ENCODE results near the gene ZNF536.

Gene ZNF536

GRCh38 chr19:30469774-30470173, 97.6 kb downstream of the ZNF536 start:
- TF ChIP-seq CTCF (conservative IDR thresholded peaks at IDR 0.05; ENCODE audit: control insufficient read depth, insufficient read depth, low read depth, low read length), result no peak
- no peak overlapping the region for H3K4me3 ChIP-seq (ENCODE audit: control insufficient read depth, low read depth, low read length)
- DNase-seq (ENCODE audit: low read depth), result no peak

GRCh38 chr19:30471441-30471840, 99.3 kb downstream of the ZNF536 start:
- H3K4me3 ChIP-seq (ENCODE audit: control insufficient read depth, low read depth, low read length), result no peak overlapping the region
- no peak for TF ChIP-seq CTCF (conservative IDR thresholded peaks at IDR 0.05; ENCODE audit: control insufficient read depth, insufficient read depth, low read depth, low read length)
- no peak for DNase-seq (ENCODE audit: low read depth)

GRCh38 chr19:30473334-30473867, 101.2 kb downstream of the ZNF536 start:
- no peak for TF ChIP-seq CTCF (conservative IDR thresholded peaks at IDR 0.05; ENCODE audit: control insufficient read depth, insufficient read depth, low read depth, low read length)
- no peak overlapping the region for H3K4me3 ChIP-seq (ENCODE audit: control insufficient read depth, low read depth, low read length)

GRCh38 chr19:30476997-30477396, 104.8 kb downstream of the ZNF536 start:
- H3K4me3 ChIP-seq (ENCODE audit: control insufficient read depth, low read depth, low read length), result no peak overlapping the region
- no peak for DNase-seq (ENCODE audit: low read depth)
- TF ChIP-seq CTCF (conservative IDR thresholded peaks at IDR 0.05; ENCODE audit: control insufficient read depth, insufficient read depth, low read depth, low read length), result no peak

More at GRCh38 chr19:30473334-30473867, 101.2 kb downstream of the ZNF536 start:
- no peak for DNase-seq (ENCODE audit: low read depth)

GRCh38 chr19:30479231-30479630, 107.0 kb downstream of the ZNF536 start:
- no peak overlapping the region for H3K4me3 ChIP-seq (ENCODE audit: control insufficient read depth, low read depth, low read length)
- TF ChIP-seq CTCF (conservative IDR thresholded peaks at IDR 0.05; ENCODE audit: control insufficient read depth, insufficient read depth, low read depth, low read length), result no peak
- DNase-seq (ENCODE audit: low read depth), result no peak

- H3K4me3 ChIP-seq (ENCODE audit: control insufficient read depth, low read depth, low read length), result no peak overlapping the region
- TF ChIP-seq CTCF (conservative IDR thresholded peaks at IDR 0.05; ENCODE audit: control insufficient read depth, insufficient read depth, low read depth, low read length), result no peak
- DNase-seq (ENCODE audit: low read depth), result no peak
These were observed 107.9 kb downstream of the ZNF536 start for GRCh38 chr19:30480097-30480496.

GRCh38 chr19:30481063-30481462, 108.9 kb downstream of the ZNF536 start:
- TF ChIP-seq CTCF (conservative IDR thresholded peaks at IDR 0.05; ENCODE audit: control insufficient read depth, insufficient read depth, low read depth, low read length), result no peak
- H3K4me3 ChIP-seq (ENCODE audit: control insufficient read depth, low read depth, low read length), result no peak overlapping the region
- DNase-seq (ENCODE audit: low read depth), result no peak

Measured in fibroblast of mammary gland (primary cell).